RWPE1 (cell line): ENCODE measurements around the gene DHX8.

Experiments
- CTCF ChIA-PET: fragments of 350-600 bp; sonication (Branson Sonifier 250); formaldehyde crosslinking; extraction: SDS; loops from one replicate; lab custom pipeline; 2021; lab: Yijun Ruan, JAX
- POLR2A ChIA-PET: fragments of 400-600 bp; formaldehyde crosslinking; extraction: SDS; loops from one replicate; lab custom pipeline; 2020; ENCODE audit warnings: antibody characterized with exemption; ENCODE audit not compliant: low non-redundant PET; lab: Yijun Ruan, JAX
- DNase-seq: peaks from one replicate; pipeline ENCODE4 v3.0.0; 2012; ENCODE audit warnings: low spot score
- H3K27ac ChIP-seq: fragments of 450-650 bp; 2 replicates; pipeline ENCODE4 v1.5.1; 2017
- CTCF ChIP-seq: fragments of 450-650 bp; conservative IDR thresholded peaks from 2 replicates; pipeline ENCODE4 v1.5.1; 2017; ENCODE audit warnings: low read depth, mild to moderate bottlenecking

Gene DHX8

GRCh38 chr17:43563600-43564594 lies 80.1 kb downstream of the DHX8 start:
- TF ChIP-seq CTCF = no peak
- POLR2A ChIA-PET = no interaction called here

GRCh38 chr17:43568506-43569082 lies 84.8 kb downstream of the DHX8 start:
- no peak for TF ChIP-seq CTCF
- H3K27ac ChIP-seq = no peak overlapping the region
- ChIA-PET POLR2A (no interaction called here), CTCF (interaction anchor here (0.6 to 0.9 kb wide), 2 partner anchors 8 to 105 kb away, joined by 4 to 9 read pairs; no protein-coding TSS in a partner anchor)
- no peak for DNase-seq

More at GRCh38 chr17:43563600-43564594, 80.1 kb downstream of the DHX8 start:
- CTCF ChIA-PET = no interaction called here
- H3K27ac ChIP-seq = no peak overlapping the region
- DNase-seq = no peak

- H3K27ac ChIP-seq = no peak overlapping the region
- DNase-seq = peak; percentile 66
- POLR2A ChIA-PET = no interaction called here
- CTCF ChIA-PET = interaction anchor here (1.1 to 1.2 kb wide), 2 partner anchors 103 to 130 kb away, joined by 3 read pairs; no protein-coding TSS in a partner anchor
- no peak for TF ChIP-seq CTCF
Observed at GRCh38 chr17:43570518-43570928, 86.7 kb downstream of the DHX8 start.

GRCh38 chr17:43572368-43572980 lies 88.7 kb downstream of the DHX8 start:
- no peak overlapping the region for H3K27ac ChIP-seq
- no peak for TF ChIP-seq CTCF
- POLR2A ChIA-PET = no interaction called here
- CTCF ChIA-PET = interaction anchor here (0.9 to 8.7 kb wide), 2 partner anchors 24 to 99 kb away, joined by 5 to 141 read pairs; no protein-coding TSS in a partner anchor
- DNase-seq = no peak

- no peak overlapping the region for H3K27ac ChIP-seq
- DNase-seq = no peak
- CTCF ChIA-PET = interaction anchor here (8.7 kb wide), 1 partner anchor 98 kb away, joined by 141 read pairs; no protein-coding TSS in a partner anchor
- TF ChIP-seq CTCF = no peak
- POLR2A ChIA-PET = no interaction called here
Observed at GRCh38 chr17:43573579-43574321, 90.0 kb downstream of the DHX8 start.
